ENCODE measurements around the gene IL1R1.
"Not testable (repeated sequence)": the region's sequence is repeated elsewhere in the genome, so short reads cannot be mapped to it uniquely, and the experiment has no call there.

Gene IL1R1, protein sequence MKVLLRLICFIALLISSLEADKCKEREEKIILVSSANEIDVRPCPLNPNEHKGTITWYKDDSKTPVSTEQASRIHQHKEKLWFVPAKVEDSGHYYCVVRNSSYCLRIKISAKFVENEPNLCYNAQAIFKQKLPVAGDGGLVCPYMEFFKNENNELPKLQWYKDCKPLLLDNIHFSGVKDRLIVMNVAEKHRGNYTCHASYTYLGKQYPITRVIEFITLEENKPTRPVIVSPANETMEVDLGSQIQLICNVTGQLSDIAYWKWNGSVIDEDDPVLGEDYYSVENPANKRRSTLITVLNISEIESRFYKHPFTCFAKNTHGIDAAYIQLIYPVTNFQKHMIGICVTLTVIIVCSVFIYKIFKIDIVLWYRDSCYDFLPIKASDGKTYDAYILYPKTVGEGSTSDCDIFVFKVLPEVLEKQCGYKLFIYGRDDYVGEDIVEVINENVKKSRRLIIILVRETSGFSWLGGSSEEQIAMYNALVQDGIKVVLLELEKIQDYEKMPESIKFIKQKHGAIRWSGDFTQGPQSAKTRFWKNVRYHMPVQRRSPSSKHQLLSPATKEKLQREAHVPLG

DNA sequence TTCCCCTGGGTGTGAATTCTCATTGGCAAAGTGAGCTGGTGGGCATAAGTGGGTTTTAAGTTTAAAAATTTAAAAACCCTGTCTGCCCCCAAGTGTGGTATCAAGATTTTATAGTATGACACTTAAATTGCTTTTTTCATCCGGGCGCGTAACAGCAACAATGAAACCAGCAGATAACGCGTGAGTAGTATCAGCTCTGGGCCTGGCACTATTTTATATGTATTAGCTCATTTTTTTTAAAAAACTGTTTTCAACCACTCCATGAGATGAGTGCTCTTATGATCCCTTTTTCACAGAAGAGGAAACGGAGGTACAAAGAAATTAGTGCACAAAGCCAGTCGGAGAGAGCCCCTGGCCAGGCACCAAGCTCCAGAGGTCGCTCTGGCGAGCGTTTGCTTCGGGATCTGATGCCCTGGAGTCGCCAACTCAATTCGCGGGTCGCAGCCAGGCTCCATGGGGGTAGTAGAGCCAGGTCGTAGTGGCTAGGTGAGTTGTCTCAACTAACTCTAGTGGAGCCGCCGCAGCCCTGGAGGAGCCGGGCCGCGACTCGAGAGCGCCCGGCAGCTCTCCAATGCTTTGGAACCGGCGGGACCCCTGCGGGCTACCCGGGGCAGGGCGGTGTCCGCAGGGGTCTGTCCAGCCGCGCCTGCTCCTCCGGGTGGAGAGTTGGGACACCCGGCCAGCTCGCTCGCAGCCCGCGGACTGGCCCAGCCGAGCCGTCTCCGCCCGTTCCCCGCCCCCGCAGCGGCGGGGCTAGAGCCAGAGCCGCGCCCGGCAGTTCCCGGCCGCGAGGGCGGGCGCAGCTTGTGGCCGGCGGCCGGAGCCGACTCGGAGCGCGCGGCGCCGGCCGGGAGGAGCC is at the start of gene IL1R1:
Gene IL1R1 (plus strand): TSS at position 777 of the 859 bp plus-strand sequence. CDS start 14,979 bp downstream, outside the sequence.
- peak; percentile 81 for DNase-seq (ENCODE audit: low spot score)

DNA sequence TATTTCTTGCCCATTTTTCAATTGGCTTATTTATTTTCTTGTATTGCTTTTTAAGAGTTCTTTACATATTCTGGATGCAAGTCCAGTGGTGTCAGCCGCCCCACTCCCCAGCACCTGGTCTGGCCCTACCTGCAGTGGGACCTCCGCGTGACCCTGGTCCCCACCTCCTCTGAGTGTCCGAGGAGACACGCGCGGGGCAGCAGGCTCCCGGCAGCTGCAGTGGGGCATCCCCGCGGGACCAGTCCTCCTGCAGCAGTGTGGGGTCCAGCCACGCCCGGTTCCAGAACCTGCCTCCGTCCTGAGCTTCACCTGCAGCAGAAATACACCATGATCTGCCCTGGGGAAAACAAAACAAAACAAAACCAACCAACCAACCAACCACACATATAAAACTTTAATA is 48.9 kb upstream of the IL1R1 start:
- no peak for DNase-seq (ENCODE audit: low spot score)

DNA sequence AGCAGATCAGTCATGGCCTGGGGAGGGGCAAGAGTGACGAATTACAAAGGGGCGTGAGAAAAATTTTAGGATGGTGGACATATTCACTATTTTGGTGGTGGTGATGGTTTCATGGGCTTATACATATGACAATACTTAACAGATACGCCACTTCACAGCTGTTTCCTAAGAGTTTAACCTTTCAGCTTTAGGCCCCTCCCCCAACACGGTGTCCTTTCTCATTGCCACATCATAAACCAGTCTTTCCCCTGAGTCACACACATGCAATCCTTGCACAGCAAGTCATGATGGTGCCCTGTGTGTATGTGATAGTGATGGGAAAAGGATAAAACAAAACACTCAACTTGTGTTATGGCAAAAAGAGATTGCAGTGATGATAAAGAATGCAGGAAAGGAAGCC is 47.6 kb upstream of the IL1R1 start:
- peak; percentile 29 for DNase-seq (ENCODE audit: low spot score)

DNA sequence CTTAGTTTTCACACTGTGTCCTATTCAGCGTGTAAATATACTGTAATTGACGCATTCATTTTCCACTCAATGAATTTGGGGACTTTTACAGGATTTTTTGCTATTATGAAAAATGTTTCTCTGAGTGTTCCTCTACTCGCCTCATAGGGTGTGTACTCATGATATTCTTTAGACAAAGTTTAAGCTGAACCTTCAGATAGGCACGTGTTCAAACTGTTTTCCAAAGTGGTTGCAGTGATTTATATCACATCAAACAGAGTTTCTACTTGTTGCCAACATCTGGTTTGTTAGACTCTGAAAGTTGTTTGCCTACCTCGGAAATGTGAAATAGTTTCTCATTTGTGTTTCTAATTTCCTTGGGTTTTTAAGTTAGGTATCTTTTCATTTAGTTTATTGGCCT is 46.4 kb upstream of the IL1R1 start:
- no peak for DNase-seq (ENCODE audit: low spot score)

DNA sequence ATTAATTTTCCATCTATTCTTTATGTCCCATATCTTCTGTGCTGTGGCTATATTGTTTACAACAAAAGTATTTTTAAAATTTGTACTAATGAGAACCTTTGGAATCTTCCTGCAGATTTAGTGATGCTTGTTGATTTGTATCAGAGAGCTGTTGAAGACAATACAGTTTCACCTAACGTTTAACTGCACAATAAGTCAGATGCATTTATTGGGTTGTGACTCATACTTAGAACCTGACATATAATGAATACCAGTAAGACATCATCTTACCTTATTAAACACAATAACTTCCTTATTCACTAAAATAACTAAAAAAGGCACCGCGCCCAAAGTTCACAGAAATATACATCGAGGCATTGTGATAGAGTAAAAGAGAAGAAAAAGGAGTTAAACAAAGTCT is 43.8 kb upstream of the IL1R1 start:
- no peak for DNase-seq (ENCODE audit: low spot score)

DNA sequence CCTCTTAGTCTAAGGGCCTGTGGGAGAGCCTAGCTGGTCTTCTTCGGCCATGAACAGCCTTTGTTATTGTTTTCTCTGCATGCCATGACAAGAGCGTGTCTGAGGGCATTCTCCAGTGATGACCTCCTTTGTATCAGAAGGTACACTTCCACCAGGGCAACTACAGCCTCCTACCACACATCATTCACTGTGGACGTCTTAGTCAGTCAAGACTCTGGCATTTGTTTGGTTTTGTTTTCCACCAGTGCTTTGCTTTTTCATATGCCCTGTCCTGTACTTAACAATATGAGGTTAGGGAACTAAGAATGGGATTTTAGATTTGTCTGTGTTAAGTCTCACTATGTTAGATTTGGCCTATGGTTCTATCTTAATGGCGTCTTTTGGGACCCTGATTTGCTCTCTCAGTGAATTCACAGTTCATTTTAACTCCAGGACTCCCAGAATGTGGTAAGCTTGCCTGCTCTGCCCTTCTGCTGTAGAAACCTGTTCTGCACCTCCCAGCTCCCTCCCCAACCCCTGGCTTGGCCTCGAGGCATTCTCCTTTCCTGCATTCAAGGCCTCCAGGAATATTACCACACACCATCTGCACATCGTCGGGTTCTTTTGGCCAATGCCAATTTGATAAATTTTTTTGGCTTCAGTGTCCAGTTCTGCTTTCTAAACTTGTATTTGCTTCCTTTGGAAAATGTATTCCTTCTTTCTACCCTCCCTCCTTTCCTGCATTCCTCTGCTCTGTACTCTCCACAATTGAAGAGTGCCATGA is 42.8 kb upstream of the IL1R1 start:
- no peak for DNase-seq (ENCODE audit: low spot score)

DNA sequence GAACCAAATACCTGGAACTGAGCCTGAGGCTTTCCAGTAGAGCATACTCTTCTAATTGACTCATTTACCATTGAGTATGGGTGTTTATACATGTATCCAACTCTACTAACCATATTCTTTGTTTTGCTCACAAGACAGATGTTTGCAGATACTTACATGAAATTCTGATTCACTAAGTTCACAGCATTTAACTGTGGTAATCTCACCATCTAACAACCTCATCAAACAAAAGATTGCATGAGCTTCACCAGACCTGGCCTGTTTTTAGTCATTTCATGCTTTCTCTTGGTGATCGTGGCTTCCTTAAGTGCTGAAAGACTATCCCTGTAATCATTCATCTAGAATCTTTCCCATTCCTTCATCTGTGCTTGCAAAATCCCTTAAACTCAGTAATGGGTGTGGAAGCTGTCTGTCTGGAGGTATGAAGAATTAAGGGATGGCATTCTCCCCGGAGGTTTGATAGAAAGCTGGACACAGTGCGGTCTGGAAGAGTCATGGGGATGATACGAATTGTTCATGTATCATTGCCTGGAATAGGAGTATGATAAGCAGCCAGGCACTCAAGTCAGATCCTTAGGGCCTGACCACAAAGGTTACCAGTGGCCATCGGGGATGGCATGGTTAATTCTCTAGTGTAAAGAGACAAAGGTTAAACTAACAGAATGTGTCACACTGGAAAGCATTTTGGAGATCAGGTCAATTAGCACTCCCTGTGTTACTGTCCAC is 42.0 kb upstream of the IL1R1 start:
- peak; percentile 28 for DNase-seq (ENCODE audit: low spot score)

DNA sequence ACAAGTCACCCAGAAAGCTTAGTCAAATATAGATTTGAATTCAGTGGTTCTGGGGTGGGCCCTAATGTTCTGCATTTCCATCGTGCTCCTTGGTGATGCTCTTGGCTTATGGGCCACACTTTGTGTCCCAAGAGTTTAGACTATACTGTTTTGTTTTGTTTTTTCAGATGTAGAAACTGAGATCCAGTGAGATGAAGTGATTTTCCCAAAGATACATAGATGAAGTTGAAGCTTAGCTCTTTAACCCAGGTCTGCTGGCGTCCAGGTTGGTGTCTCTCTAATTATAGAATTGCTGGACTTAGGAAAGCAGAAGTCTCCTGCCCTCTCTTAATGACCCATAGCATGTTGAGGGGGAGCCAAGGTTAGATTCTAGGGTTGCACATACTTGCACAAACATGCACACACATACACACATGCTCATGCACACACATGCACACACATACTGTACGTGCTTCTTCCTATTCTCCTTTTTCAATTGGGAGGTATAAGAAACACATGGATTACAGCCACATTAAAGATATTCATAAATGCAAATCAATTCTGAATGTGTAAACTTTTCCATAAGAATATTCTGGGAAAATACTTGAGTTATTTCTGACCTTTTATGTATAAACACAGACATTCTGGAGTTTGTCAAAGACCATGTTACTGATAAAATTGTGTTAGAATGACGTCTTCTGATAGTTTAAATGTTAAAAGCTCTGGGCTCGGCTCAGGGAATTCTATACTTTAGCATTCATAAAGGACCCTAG is 41.3 kb upstream of the IL1R1 start:
- DNase-seq (ENCODE audit: low spot score): no peak

DNA sequence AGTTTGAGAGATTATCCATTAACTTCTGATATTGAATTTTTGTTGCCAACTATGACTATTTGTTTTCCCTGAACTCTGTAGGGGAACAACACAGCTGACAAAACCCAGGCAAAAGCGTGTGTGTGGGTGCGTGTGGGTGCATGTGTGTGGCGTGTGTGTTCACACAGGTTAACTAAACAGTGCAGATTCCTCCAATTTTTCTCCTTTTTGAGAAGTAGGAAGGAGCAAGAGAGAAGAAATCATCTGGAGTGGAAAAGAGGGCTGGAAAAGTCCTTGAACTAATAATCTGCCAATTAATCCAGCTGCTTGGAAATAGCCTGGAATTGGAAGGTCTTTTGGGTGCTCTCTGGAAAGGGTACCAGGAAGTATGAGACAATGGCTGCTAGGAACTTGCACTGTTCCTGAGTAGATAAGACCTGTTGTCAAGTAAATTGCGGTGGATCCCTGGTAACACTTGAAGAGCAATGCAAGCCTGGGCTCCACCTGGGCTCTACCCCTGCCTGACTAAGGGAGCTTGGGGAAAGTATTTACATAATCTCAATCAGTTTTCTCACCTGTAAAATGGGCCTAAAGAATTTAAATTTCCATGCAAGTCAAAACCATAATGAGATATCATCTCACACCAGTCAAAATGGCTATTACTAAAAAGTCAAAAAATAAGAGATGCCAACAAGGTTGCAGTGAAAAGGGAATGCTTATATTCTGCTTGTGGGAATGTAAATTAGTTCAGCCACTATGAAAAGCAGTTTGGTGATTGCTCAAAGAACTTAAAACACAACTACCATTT is 40.5 kb upstream of the IL1R1 start:
- no peak for DNase-seq (ENCODE audit: low spot score)

DNA sequence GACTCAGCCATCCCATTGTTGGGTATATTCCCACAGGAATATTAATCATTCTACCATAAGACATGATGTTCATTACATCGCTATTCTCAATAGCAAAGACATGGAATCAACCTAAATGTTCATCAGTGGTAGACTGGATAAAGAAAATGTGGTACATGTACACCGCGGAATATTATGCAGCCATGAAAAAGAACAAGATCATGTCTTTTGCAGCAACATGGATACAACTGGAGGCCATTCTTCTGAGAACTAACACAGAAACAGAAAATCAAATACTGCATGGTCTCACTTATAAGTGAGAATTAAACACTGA is 40.0 kb upstream of the IL1R1 start:
- DNase-seq (ENCODE audit: low spot score): not testable (repeated sequence)

DNA sequence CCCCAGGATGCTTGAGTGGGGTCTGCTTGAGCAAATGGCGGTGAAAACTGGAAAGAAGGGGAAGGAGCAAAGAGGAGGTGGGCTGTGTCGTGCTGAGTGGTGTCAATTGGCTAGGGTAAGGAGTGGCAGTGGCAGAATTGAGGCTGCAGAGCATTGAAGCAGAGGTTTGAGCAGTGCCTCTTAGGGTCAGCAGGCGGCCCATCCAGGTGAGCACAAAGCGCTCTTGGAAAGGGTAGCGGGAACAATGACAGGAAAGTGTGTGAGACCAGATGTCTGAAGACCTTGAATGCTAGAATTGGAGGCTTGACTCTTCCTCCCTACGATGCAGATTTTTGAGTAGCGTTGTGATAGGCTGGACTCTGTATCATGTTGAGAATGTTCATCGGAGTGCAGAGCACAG is 39.3 kb upstream of the IL1R1 start:
- DNase-seq (ENCODE audit: low spot score): no peak

DNA sequence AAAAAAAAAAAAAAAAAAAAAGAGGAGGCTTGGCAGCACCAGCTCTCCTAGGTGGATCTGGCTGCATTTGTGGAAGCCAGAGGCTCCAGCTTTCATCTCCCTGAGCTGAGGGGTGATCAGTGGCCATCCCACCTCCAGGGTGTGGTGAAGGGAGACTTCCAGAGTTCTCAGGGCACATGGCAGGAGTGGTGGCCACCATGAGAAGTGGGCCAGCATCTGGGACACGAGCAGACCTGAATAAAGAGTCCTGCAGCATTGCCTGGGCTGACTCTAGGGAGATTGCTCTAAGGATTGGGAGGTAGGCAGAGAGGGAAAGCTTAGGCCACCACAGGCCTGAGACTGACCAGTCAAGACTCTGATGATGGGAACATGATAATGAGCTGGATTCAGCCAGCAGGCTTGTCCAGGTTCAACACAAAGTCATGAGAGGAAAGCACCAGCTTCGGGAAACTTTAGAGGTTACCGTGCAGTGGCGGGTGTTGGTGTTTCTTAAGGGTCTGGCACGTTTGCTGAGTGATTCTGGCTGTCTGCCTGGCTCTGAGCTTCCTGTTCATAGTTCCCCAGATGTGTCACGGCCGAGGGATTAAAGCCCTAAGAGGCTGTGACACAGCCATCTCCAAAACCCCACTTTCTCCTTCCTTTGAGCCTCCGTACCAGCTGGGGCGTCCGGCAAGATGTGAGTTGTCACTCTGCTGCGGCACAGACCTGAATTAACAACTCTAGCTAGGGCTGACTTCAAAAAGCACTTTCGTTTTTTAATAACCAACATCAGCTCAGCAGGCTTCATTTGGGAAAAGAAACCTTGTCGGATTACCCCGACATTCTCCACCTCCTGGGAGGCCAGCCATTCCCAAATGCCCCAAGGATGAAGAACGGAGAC is 38.3 kb upstream of the IL1R1 start:
- no peak for DNase-seq (ENCODE audit: low spot score)

DNA sequence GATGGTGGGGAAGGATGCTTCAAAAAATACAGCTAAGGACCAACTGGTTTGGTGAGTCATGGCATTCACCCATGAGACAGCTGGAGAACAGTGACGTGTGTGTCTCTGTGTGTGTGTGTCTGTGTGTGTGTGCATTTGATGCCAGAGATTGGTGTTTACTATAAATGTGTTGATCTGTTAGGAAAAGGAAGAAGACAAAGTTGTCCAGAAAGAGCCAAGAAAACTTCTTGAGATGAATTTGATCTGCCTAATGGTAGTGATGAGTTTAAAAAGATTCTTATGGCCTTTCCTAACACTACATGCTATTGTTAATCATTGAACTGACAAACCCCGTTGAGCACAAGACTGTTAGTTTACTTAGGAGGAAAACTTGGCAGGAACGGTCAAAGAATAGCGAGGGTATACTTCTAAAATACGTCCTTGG is 36.4 kb upstream of the IL1R1 start:
- no peak for DNase-seq (ENCODE audit: low spot score)

DNA sequence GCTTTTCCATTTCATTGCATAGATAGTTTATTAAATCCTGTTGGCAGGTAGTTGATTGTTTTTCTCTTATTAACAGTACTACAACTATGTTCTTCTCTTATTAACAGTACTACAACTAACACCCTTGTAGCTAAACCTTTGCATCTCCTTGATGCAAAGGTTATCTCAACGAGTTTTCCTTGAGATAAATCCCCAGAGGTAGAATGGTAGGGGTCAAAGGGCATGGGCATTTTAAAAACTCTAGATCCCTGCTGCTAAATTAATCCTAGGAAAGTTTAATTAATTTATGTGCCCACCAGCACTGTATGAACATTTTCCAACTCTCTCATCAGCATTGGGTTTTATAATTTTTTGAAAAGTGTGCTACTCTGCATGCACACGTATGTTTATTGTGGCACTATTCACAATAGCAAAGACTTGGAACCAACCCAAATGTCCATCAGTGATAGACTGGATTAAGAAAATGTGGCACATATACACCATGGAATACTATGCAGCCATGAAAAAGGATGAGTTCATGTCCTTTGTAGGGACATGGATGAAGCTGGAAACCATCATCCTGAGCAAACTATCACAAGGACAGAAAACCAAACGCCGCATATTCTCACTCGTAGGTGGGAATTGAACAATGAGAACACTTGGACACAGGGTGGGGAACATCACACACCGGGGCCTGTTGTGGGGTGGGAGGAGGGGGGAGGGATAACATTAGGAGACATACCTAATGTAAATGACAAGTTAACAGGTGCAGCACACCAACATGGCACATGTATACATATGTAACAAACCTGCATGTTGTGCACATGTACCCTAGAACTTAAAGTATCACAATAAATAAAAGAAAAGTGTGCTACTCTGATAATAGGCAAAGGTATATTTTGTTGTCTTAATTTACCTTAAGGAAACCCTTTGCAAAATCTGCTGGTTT is 35.5 kb upstream of the IL1R1 start:
- DNase-seq (ENCODE audit: low spot score): not testable (repeated sequence)

DNA sequence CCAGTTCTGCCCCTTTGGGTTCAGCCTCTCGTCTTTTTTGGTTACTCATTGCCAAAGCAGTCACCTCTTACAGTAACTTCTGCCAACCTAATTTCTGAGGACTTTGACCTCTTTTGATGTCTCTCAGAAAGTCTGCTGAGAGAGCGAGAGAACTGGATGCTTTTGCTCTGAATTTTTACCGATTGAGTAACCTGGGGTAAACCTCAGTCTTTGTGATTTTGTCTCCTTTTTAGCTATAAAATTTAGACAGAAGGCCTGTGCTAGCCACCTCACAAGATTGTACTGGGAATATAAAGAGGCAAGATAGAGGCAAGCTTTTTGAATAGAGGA is 34.8 kb upstream of the IL1R1 start:
- peak; percentile 36 for DNase-seq (ENCODE audit: low spot score)

DNA sequence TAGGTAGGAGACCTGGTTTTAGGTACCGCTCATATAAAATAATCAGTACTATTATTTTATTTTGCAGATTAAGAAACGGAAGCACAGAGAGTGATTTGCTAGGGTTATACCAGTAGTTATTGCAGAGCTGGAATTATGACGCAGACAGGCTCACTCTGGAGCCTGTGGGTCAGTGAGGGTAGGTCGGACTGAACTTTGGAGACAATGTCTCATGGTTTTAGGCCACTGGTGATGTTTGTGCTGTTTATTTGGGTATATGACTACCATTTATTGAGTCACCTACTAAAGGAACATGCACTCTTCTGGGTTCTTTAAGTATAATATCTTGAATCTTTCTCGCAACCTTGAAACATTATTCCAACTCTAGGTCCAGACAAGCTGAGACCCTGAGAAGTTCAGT is 33.5 kb upstream of the IL1R1 start:
- DNase-seq (ENCODE audit: low spot score): no peak

DNA sequence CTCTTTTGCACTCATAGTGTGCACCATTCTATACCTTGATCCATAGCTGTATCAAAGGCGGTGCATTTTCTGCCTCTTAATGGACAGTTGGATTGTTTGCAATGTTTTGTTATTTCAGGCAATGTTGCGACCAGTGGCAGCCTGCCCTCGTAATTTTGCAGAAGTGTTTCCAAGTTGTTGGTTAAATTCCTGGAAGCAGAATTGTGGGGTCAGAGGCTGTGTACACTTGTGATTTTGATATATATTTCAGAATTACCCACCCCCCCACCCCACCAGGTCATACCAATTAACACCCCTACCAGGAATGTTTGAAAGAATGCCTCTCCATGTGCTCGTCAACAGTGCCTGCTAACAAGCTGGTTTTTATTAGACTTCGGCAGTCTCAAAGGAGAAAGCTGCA is 32.4 kb upstream of the IL1R1 start:
- no peak for DNase-seq (ENCODE audit: low spot score)
